Measurements from ENCODE around the gene CYP26B1.

Gene CYP26B1, protein sequence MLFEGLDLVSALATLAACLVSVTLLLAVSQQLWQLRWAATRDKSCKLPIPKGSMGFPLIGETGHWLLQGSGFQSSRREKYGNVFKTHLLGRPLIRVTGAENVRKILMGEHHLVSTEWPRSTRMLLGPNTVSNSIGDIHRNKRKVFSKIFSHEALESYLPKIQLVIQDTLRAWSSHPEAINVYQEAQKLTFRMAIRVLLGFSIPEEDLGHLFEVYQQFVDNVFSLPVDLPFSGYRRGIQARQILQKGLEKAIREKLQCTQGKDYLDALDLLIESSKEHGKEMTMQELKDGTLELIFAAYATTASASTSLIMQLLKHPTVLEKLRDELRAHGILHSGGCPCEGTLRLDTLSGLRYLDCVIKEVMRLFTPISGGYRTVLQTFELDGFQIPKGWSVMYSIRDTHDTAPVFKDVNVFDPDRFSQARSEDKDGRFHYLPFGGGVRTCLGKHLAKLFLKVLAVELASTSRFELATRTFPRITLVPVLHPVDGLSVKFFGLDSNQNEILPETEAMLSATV

GRCh38 chr2:72147303-72147971 lies at the start of gene CYP26B1:
Gene CYP26B1 (minus strand): TSS chr2:72147862. CDS start chr2:72147834, 28 bp downstream.
- peak in 1 of 2 experiments; percentile 42 for DNase-seq

DNA sequence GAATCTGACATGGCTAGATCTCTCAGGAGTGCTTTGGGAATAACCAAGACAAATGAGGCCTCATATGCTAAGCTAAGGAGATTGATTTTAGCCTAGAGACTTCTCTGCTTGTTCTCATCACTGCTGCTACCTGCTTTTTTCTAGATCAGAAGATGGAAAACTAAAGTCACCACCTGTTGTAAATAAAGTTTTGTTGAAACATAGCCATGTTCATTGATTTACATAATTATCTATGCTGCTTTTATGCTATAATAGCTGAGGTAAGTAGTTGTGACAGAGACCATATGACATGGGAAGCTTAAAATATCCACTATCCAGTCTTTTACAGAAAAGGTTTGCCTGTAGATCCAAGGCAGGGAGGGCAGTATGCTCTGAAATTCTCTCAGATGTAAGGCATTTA lies 46.1 kb upstream of the CYP26B1 start:
- DNase-seq, result no peak

DNA sequence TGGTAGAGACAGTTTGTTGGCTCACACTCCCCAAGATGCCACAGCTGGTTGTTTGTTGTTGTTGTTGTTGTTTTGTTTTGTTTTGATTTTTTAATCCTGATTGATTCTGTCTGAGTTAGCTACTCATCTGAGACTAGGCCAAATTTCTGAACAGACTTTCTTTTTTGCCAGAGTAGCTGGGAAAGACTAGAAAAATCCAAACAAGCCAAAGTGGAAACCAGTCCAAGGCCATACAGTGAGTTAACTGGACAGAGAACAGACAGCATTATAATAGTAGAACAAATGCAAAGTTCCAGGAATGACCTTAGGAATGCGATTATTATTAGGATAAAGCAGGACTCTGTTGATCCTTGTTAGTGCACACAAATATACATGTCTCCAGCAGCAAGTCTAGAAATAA lies 43.8 kb upstream of the CYP26B1 start:
- DNase-seq, result no peak

- DNase-seq, result no peak
Observed at GRCh38 chr2:72185206-72185605, 37.5 kb upstream of the CYP26B1 start.

- DNase-seq, result no peak
Observed at GRCh38 chr2:72183466-72183865, 35.8 kb upstream of the CYP26B1 start.

GRCh38 chr2:72183016-72183415 lies 35.4 kb upstream of the CYP26B1 start:
- DNase-seq, result no peak

GRCh38 chr2:72182547-72182946 lies 34.9 kb upstream of the CYP26B1 start:
- DNase-seq, result no peak

- no peak for DNase-seq
Observed at GRCh38 chr2:72181616-72182015, 34.0 kb upstream of the CYP26B1 start.

- no peak for DNase-seq
Observed at GRCh38 chr2:72180351-72180750, 32.7 kb upstream of the CYP26B1 start.

GRCh38 chr2:72178551-72178950 lies 30.9 kb upstream of the CYP26B1 start:
- DNase-seq, result no peak

DNA sequence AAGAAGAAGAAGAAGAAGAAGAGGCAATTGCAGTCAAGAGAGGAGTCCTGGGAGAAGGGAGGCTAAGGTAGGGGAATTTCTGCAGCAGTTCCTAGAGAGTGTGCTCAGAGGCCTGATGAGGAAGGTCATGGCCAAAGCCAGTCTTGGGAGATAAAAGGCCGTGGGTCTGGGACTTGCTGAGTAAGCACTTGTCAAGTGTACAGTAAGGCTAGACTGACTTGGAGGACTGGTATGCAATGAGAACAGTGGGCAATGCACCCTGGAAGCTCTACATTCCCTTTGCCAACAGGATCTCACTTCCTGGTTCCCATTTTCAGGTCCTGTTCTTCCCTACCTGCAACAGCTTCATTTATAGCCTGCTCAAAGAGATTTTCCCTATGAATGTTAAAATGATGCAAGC lies 28.6 kb upstream of the CYP26B1 start:
- DNase-seq, result no peak

- no peak for DNase-seq
Observed at GRCh38 chr2:72175636-72176035, 28.0 kb upstream of the CYP26B1 start.

- DNase-seq, result no peak
Observed at GRCh38 chr2:72173640-72174321, 26.1 kb upstream of the CYP26B1 start.

DNA sequence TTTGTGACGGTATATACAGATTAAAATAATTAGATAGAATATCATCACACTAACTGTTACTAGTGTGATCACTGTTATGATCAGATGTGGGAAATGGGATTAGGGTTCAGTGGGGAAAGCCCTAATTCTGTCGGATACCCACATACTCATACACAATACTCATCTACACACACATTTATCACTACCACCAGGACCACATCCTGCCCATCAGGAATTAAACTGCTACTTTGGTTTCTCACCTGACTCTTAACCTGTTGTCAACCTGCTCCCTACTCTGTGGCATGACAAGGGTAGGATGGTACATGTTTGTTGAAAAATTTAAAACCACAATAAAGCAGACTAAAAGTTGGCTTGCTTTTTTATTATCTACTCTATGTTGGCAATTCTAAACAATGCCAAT lies 24.8 kb upstream of the CYP26B1 start:
- no peak for DNase-seq

DNA sequence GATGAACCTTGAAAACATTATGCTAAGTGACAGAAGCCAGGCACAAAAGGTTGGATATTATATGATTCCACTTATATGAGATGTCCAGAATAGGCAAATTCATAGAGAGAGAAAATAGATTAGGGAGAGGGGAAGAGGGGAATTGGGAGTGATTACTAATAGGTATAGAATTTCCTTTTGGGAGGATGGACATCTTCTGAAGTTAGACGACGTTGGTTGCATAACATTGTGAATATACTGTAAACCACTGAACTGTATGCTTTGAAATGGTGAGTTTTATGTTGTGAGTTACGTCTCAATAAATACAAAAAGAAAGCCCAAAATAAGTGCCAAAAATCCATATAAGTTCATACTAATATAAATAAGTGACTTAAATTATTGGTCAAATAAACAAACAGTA lies 18.6 kb upstream of the CYP26B1 start:
- DNase-seq, result no peak

- peak in 1 of 2 experiments; percentile 6 for DNase-seq
Observed at GRCh38 chr2:72165792-72166191, 18.1 kb upstream of the CYP26B1 start.

DNA sequence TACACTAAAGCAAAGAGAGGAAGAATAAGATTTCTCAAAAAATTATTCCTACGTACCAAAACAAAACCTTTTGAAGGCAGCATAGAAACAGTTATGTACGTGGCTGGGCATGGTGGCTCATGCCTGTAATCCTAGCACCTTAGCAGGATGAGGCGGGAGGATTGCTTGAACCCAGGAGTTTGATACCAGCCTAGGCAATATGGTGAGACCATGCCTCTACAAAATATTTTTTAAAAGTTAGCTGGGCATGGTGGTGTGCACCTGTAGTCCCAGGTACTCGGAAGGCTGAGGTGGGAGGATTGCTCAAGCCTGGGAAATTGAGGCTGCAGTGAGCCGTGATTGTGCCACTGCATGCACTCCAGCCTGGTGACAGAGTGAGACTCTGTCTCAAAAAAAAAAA lies 14.9 kb upstream of the CYP26B1 start:
- no peak for DNase-seq

DNA sequence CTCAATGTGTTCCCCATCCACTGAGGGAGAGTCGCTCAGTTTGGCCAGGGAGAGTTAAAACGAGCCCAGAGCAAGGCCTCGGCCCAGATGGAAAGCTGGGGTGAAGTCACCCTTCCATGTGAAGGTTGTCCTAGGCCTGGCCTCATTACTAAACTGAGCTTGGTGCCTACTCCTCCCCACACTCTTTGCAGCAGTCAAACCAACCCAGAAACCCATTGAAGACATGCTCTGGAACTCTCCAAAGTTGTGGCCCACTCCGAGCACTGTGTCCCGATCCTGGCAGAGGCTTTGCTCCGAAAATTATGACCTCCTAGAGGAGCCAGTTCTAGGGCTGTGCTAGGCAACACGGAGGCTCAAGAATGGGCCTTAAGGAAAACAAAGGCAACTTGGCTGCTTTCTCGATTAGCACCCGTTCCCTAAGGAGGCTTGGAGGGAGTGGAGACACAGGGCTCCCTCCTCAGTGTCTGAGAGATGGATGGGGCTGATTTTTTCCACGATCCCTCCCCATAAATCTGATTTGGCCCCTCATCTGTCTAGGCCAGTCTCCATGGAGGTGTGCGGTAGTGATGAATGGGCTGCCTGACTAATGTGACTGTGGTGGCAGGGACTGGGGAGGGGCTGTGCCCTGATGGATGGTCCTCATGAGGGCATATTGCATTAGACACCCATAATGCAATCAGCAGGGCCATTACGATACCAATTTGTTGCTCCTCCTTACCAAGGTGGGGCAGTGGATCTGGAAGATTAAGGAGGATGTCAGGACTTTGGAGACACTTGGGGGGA lies 11.7 kb upstream of the CYP26B1 start:
- DNase-seq, result no peak

- DNase-seq, result no peak
Observed at GRCh38 chr2:72157871-72158771, 10.5 kb upstream of the CYP26B1 start.

- DNase-seq, result no peak
Observed at GRCh38 chr2:72156872-72157271, 9.2 kb upstream of the CYP26B1 start.

DNA sequence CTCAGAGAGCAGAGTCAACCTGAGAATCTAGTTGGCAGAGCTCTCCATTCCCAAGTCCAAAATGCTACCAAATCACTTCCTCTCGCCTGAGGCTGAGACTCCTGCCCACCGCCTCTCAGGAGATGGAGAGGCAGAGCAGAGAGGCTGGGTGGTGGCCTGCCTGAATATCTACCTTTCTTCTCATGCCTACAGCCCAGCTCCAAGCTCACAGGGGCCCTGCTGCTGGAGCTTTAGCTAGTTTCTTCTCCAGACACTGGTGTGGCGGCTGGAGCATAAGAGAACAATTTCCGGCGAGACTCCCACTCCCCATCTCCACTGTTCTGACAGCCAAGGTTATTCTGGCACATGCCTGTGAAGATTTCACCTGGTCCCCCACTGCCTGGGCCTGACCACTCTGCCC lies 8.1 kb upstream of the CYP26B1 start:
- DNase-seq, result no peak

DNA sequence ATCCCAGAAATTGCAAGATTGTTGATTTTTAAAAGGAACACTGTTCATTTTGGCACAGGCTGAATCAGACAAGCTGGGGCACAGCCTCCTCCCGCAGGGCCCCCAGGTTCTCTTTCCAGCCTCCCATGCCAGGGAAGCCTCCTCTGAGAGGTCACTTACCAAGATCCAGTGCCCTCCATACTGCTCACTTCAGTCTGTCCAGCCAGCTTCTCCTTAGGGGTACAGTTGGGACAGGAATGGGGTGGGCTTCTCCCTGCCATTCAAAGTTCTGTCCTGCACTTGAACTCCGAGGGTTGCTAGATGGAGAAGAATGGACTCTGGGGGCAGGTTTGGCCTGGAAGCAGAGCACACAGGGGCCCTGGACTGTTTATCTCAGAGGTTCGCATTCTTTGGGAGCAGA lies 7.5 kb upstream of the CYP26B1 start:
- DNase-seq, result no peak
